Ovary (tissue), 3 donors: Measurements from ENCODE around the gene TTC32.

Experiments
- CTCF ChIP-seq, 3 donors: fragments of 450-650 bp in 2 of 3; fragments of 200-600 bp in 1 of 3; IDR thresholded peaks; one replicate each; pipeline versions ENCODE4 v1.5.1 to v1.8.0; 2016 to 2022; ENCODE audit warnings: antibody characterized with exemption in 3 of 3, mild to moderate bottlenecking in 1 of 3
- POLR2A ChIP-seq: fragments of 450-650 bp; IDR thresholded peaks from one replicate; pipeline ENCODE4 v1.6.1; 2017; ENCODE audit warnings: antibody characterized with exemption, mild to moderate bottlenecking, moderate library complexity
- donor health status: DM: no; HTN: no; CAD: no.

GRCh38 chr2:19866771-19867170, 35.0 kb downstream of the TTC32 start:
- no peak for TF ChIP-seq CTCF (IDR thresholded peaks at IDR 0.05)
- no peak for TF ChIP-seq POLR2A
